Measurements from ENCODE around the gene WNT11.

WNT11 gene

GRCh38 chr11:76237914-76238313 lies 31.6 kb upstream of the WNT11 start:
- DNase-seq (ENCODE audit: low read depth), result peak; percentile 37

- DNase-seq (ENCODE audit: low read depth), result peak; percentile 85
Measured at GRCh38 chr11:76237000-76237649, 30.8 kb upstream of the WNT11 start.

GRCh38 chr11:76236092-76236999 lies 30.0 kb upstream of the WNT11 start:
- peak; percentile 70 for DNase-seq (ENCODE audit: low read depth)

GRCh38 chr11:76235233-76236091 lies 29.2 kb upstream of the WNT11 start:
- DNase-seq (ENCODE audit: low read depth), result peak; percentile 93

- DNase-seq (ENCODE audit: low read depth), result peak; percentile 36
Measured at GRCh38 chr11:76234416-76235232, 28.3 kb upstream of the WNT11 start.

DNA sequence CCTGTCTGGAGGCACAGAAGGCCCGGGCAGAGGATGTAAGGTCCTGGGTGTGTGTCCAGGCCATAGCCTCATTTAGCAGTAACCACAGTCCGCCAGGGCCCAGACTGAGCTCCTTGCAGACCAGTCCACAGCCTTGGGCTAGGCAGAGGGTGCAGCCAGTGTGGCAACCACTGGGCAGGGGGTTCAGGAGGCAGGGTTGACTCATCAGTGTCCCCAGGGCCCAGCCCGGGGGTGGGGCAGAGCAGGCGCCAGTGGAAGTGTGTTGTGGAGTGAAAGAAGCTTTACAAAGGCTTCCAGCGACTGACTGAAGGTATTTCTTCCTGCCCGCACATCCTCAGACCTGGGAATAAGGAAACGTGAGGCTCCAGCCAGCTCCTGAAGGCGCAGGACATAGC lies 27.7 kb upstream of the WNT11 start:
- no peak for DNase-seq (ENCODE audit: low read depth)

DNA sequence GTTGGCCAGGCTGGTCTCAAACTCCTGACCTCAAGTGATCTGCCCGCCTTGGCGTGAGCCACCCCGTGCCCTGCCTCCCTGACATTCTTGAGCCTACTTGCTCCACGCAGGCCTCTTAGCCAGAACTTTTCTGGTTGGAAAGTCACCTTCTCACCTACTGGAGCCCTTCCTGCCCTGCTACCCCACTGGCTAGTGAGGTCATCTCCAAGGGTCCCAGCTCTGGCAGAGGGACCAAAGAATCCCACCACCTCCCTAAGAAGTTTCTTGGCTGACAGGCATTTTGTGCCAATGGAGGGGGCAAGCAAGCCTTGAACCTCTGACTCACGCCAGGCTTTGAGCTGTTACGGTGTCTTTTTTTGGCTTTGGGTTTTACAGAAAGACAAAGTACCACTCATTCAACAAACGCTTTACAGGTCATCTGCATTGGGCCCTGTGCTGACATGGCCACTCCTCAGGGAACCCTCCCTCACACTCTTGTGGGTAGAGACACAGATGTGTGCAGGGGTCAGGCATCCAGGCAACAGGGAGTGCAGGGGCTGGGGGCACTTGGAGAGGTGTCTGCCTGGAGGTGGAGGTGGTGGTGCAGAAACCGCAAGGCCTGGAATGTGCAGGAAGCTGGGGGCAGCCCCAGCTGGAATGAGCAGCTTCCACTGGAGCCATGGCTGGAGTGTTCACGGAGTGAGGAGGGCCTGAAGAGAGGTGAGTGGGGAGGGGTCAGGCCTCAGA lies 27.1 kb upstream of the WNT11 start:
- no peak for DNase-seq (ENCODE audit: low read depth)

- no peak for DNase-seq (ENCODE audit: low read depth)
Measured at GRCh38 chr11:76232026-76232665, 25.8 kb upstream of the WNT11 start.

DNA sequence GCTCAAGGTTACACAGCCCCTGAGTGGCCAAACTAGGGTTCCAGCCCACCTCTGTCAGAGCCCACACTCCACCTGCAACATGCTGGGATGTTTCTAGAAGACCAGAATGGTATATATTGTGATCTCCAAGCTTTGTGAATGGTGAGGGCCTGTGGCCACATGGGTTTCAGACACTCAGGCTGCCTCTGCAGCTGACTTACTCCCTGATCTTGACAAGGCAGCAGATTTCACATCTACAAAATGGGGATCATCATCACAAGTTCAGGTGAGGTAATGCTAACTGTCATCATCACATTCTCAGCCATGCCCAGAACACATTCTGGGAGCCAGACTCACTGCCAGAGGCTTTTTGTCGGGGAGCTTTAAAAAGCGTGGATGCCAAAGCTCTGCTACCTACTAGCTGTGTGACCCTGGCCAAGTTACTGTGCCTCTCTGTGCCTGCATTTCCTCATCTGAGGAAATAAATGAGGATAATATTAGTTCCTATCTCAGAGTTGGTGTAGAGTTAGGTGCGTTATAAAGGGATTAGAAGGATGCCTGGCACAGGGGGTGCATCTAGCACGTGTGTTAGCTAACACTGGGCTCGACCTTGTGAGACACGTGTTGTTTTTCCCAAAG lies 24.9 kb upstream of the WNT11 start:
- DNase-seq (ENCODE audit: low read depth), result no peak

GRCh38 chr11:76230392-76230791 lies 24.1 kb upstream of the WNT11 start:
- DNase-seq (ENCODE audit: low read depth), result no peak

DNA sequence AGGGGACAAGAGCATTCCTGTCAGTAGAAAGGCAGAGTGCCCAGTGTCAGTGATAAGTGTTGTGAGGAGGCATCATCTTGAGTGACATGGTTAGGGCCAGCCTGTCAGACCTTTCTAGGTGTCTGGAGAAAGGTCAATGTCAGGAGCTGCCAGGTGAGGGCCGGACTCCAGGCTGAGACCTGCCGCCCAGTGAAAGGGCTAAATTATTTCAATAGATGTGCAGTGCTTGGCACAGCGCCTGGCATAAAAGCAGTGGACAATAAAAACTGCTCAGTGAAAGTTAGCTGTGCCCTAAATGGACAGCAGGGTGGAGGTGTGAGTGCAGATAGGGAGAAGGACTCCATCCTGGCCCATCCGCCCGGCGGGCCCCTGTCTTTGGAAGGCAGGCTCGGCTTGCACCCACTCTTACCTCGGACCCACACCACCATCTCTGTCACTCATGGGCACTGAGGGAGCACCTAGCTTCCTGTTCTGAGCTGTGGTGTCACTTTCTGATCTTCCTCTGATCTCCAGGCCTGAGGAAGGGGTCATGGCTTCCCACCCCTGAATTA lies 23.5 kb upstream of the WNT11 start:
- no peak for DNase-seq (ENCODE audit: low read depth)

DNA sequence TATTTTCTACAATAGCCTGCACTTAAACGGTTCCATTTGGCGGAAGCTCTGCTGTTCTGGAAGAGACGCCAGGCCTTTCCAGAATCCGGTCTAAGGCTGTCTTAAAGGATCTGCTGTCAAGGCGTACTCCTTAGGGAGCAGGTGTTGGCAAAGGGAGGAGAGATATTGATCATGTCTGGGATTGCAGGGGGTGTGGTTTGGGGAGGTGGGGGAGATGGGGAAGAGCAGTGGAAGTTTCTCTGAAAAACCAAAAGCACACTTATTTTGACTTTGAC lies 22.5 kb upstream of the WNT11 start:
- DNase-seq (ENCODE audit: low read depth), result no peak

DNA sequence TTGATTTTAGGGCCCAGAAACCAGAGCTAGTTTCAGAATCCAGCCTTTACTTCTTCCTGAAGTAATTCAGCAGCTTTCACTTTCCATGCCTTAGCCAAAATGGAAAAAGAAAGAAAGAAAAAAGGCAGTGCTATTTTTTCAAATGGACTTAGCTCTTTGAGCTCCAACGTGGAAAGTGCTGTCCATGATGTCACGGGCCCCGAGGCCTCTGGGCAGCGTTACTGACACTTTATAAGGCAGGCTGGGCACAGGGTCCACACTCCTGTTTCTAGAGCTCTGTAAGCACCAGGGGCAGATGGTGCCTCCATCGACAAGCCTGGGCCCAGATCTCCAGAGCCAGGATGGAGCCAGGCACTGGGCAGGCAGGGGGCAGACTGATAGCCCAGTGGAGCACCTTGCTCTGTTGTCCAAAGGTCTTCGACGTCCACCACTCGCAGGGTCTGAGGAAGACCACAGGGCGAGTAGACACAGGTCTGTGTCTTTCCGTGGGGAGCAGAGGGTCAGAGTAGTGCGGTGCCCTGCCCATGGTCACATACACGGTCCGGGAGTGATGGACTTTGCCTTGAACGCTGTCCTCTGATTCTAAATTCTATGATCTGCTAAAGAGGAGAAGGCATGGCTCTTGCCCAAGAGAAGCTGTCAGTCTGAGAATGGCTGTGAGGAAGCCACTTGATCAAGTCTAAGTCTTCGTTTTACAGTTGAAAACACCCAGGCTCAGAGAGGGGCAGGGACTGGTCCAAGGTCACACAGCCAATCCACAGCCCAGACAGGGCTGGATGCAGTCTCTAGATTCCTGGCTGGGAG lies 22.0 kb upstream of the WNT11 start:
- no peak for DNase-seq (ENCODE audit: low read depth)

DNA sequence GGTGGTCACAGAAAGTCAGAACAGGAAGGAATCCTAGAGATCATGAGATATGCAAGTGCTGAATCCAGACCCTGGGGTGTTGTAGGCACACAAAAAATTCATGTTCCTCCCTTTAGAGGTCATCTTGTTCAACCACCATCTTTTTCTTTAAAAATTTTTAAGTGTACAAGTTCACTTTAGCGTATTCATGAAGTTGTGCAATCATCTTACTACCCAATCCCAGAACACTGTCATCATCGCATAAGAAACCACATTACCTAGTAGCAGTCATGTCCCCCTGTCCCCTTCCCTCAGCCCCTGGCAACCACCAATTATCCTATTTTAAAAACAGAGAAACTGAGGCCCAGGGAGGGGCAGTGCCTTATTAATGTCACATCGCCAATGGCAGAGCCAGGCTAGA lies 20.3 kb upstream of the WNT11 start:
- no peak for DNase-seq (ENCODE audit: low read depth)

GRCh38 chr11:76225122-76225611 lies 18.9 kb upstream of the WNT11 start:
- DNase-seq (ENCODE audit: low read depth), result no peak

- no peak for DNase-seq (ENCODE audit: low read depth)
Measured at GRCh38 chr11:76224461-76225121, 18.3 kb upstream of the WNT11 start.

GRCh38 chr11:76221365-76221764 lies 15.1 kb upstream of the WNT11 start:
- no peak for DNase-seq (ENCODE audit: low read depth)

DNA sequence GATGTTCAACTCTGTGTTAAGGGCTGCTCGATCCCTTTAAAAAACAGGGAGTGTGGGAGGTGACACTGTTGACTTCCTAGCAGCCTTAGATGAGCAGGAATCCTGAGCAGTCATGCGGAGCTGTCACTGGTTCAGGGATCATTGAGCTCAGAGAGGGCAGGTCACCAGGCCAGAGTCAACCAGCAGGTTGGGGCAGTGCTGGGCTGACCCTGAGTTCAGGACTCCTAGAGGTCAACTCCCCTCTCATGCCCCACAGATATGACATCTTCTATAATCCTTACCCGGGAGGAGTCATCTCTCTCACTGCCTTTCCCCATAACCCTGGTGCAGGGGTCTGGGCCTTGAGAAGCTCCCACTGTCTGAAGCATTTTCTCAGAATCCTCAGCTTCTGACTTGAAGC lies 12.9 kb upstream of the WNT11 start:
- DNase-seq (ENCODE audit: low read depth), result no peak
